ENCODE measurements around the gene AGR2. TPM values are rescaled to one million over a fixed set of nuclear protein-coding genes. Genes with fewer than 3 reads are reported as not detected.

Gene AGR2
- total RNA-seq, 1 experiment from 2014 or later, result not detected

Other genes starting within 250 kb of the AGR2 start
- 34.0 and 43.1 TPM in 2 replicates for gene ANKMY2, start 159.2 kb downstream of the AGR2 start, total RNA-seq (2014; rRNA removed; shearing (Covaris generic))
- gene BZW2, start 158.8 kb downstream of the AGR2 start, total RNA-seq (2014; rRNA removed; shearing (Covaris generic)), result 194 and 220 TPM in 2 replicates
- gene TSPAN13, start 51.2 kb downstream of the AGR2 start, total RNA-seq (2014; rRNA removed; shearing (Covaris generic)), result 4.4 and 5.5 TPM in 2 replicates
- gene AGR3, start 77.0 kb upstream of the AGR2 start, total RNA-seq (2014; rRNA removed; shearing (Covaris generic)), result not detected in 2 replicates